ENCODE measurements around the gene TEDC1.
A peak's percentile ranks its signal among the peaks of the same experiment; 100 is the strongest.

TEDC1 gene

DNA sequence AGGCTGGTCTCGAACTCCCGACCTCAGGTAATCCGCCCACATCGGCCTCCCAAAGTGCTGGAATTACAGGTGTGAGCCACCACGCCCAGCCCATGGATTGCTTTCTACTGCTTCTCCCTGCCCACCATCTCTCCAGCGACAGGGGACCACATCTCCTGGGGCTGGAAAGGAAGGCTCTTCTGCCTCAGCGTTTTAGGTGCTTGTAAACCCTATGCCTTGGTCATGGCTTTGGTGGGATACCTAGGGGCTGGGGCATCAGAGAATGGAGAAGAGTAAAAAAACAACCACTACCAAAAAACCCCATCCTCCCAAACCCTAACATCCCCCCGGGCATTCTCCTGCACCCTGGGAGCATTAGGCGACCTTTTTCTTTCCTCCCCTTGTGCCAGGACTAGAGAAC lies 34.3 kb downstream of the TEDC1 start:
- no peak for DNase-seq (ENCODE audit: low read depth in 2 of 2)

DNA sequence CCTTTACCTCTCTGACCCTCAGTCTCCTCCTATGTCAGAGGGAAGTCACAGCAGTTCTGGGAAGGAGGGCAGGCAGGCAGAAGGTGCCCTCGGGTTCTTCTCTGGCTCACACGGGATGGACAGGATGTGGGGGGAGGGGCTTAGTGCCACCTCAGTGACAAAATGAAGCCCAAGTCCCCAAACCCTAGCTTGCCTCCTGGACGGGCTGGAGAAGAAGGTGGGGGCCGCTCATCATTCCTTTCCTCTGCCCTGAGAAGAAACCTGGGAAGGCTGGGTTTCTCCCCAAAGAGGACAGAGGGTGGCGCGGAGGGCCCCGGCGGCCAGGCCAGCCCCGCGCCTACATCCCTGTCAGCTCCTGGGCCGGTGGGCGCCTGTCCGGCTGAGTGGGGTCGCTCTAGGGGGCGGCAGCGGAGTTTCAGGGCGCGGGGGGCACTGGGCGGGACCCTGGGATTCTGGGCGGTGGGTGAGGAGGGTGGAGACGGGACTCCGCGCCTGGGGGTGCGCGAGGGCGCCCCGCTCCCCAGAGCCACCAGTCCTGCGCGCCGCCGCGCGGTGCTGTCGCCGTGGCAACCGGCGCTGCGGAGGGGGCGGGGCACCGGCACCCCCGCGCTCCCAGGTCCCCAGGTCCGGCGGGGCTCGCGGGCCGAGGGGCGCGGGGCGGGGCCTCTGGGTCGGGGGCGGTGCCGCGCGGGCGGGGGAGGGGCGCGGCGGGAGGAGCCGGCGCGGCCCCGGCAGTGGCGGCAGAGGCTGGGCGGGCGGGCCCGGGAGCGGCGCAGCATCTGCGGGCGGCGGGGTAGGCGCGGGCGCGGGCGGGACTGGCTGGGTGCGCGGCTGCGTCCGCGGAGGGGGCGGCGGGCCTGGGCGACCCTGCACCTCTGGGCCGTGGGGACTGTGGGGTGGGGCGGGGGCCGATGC lies 35.1 kb downstream of the TEDC1 start, which contains the start of gene TMEM121:
TMEM121 (plus strand) TSS at position 723 of the 915 bp plus-strand sequence. CDS start 2,252 bp downstream, outside the sequence.
- DNase-seq (ENCODE audit: low read depth in 2 of 2): peak in 1 of 2 donors; percentile 41

DNA sequence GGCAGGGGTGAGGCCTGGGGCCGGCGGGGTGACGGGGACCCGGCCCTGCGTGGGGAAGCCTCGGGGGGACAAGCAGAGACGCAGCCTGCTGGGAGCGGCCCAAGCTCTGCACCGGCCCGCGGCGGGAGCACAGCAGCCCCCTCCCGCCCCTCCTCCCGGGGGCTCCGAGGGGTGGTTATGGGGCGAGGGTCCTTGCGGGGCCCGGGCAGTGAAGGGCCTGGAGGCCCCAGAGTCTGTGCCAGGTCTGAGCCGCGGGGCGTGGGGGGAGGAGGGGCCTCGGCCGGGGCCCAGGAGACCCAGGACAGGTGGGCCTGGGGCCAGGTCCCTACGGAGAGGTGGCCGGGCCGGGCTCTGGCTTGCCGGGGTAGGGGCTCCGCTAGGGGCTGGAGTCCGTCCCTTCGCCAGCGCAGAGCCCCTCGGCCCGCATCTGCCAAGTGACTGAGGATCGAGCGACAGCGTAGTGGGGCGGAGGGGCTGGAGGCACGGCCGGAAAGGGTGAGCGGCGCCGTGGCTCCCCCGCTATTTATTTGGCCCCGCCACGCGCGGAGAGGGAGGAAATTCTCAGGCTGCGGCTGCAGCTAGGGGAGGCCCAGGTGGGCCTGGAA lies 35.8 kb downstream of the TEDC1 start:
- DNase-seq (ENCODE audit: low read depth in 2 of 2): no peak

DNA sequence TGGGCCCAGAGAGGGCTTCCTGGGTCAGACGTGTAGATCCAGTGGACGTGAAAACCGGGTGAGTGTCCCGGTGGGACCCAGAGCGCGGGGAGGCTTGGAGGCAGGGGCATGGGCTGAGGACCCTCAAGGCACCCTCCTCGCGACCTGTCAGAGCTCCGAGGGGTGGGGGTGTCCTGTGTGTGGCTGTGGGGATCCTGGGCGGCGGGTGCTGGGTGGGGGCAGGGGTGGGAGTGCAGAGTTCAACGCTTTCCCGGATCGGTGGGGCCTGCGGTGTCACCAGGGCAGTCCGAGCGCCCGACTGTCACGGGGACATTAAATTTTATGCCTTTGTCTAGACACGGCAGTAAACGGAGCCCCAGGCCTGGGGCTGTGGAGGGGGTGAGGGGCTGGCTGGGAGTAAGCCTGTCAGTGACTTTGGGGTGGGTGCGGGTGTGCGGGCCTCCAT lies 36.4 kb downstream of the TEDC1 start:
- no peak for DNase-seq (ENCODE audit: low read depth in 2 of 2)

DNA sequence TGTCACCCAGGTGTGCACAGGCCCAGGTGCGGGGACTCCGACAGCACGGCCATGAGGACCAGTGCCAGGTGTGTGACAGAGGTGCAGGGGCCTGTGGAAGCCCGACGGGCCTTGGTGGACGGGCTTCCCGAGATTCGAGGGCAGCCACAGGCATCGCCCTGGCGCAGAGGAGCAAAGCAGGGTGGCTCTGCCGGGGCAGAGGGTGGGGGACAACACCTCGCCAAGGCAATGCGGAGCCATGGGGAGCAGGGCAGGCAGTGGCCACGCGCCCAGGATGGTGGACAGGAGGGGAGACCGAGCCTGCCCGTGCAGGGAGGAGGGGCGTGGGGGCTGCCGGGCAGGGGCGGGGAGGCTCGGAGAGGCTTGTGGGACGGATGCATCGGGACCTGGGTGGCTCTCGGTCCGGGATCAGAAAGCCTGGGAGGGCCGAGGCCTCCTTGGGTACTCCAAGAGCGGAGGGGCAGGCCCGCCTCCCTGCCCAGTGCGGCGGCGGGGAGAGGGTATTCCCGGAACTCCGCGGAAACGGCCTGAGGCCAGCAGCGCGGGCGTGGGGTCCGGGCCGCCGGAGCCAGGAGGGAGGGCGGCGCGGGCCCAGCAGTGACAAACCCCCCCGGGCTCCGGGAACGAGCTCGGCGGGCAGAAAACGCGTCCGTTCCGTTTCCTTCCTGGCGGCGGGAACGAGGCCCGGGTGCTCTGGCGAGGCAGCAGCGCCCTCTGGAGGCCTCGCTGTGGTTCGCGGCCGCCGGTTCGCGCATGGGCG lies 37.0 kb downstream of the TEDC1 start:
- DNase-seq (ENCODE audit: low read depth in 2 of 2): peak; percentile 71 to 82

DNA sequence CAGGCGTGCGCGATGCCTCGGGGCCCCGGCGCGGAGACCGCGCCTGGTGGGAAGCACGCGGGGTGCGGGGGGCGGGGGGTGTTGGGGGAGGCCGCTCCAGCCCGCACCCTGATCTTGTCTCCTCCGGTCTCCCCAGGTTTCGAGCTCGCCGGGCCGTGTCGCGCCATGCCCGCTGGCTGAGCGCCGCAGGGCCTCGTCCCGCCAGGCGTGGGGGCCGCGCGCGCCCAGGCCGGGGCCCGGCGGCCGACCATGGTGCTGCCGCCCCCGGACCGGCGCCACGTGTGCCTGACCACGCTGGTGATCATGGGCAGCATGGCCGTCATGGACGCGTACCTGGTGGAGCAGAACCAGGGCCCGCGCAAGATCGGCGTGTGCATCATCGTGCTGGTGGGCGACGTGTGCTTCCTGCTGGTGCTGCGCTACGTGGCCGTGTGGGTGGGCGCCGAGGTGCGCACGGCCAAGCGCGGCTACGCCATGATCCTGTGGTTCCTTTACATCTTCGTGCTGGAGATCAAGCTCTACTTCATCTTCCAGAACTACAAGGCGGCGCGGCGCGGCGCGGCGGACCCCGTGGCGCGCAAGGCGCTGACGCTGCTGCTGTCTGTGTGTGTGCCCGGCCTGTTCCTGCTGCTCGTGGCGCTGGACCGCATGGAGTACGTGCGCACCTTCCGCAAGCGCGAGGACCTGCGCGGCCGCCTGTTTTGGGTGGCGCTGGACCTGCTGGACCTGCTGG lies 37.7 kb downstream of the TEDC1 start:
- DNase-seq (ENCODE audit: low read depth in 2 of 2): peak; percentile 46 to 56

DNA sequence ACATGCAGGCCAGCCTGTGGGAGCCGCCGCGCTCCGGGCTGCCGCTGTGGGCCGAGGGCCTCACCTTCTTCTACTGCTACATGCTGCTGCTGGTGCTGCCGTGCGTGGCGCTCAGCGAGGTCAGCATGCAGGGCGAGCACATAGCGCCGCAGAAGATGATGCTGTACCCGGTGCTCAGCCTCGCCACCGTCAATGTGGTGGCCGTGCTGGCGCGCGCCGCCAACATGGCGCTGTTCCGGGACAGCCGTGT lies 38.2 kb downstream of the TEDC1 start:
- DNase-seq (ENCODE audit: low read depth in 2 of 2): no peak

DNA sequence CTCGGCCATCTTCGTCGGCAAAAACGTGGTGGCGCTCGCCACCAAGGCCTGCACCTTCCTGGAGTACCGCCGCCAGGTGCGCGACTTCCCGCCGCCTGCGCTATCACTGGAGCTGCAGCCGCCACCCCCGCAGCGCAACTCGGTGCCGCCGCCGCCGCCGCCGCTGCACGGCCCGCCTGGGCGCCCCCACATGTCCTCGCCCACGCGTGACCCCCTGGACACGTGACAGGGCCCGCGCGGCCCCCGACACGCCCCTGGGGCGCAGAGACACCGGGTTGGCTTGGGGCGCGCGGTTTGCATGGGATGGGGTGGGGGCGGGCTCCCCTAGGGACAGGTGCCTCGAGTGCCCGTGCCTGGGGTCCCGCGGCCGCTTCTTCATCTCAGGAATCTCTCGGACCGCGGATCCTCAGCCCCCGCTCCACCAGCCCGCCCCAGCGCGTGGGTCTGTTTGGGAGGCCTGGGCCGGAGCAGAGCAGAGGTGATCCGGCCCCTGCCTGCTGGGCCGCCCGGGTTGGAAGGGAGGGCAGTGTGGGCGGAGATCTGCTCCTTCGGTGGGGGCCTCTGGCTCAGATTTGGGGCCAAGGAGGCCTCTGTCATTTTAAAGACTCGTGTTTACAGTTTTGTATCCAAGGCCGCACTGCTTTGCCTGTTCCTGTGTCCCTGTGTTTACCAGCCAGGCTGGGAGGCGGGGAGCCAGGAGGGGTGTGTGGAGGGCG lies 38.7 kb downstream of the TEDC1 start:
- peak in 1 of 2 donors; percentile 46 for DNase-seq (ENCODE audit: low read depth in 2 of 2)

DNA sequence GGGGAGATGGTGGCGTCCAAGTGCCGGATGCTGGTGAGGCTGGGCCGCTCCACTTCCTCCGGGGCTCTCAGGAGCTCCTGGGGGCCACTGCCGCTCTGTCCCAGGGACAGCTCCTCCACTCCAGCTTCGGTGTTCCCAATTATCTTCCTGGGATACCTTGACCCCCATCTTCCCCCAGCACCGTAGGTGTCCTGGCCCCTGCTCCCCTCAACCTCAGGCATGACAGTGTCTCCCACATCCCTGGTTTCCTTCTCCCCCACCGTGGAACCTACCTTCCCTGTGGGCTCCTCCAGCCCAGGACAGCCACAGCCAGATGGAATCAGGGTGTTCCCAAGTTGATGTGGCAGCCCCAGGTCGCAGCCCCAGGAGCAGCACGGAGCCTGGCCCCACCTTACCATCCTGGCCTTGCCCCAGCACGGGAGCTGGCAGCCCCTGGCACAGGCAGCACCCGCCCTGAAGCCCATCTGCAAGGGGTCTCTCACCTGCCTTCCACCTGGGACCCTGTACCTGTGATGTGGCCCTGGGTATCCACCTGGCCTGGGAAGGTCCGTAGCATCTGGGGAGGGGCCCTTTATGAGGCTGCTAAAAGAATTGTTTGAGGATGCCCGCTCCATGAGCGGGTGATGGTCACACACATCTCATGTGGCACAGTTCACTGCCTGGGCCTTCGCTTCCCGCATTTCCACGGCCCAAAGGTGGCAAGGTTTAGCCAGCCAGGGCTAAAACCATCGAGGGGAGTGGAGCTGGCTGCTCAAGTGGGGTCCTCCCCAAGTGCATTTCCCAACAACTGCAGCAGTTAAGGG lies 39.4 kb downstream of the TEDC1 start:
- no peak for DNase-seq (ENCODE audit: low read depth in 2 of 2)

DNA sequence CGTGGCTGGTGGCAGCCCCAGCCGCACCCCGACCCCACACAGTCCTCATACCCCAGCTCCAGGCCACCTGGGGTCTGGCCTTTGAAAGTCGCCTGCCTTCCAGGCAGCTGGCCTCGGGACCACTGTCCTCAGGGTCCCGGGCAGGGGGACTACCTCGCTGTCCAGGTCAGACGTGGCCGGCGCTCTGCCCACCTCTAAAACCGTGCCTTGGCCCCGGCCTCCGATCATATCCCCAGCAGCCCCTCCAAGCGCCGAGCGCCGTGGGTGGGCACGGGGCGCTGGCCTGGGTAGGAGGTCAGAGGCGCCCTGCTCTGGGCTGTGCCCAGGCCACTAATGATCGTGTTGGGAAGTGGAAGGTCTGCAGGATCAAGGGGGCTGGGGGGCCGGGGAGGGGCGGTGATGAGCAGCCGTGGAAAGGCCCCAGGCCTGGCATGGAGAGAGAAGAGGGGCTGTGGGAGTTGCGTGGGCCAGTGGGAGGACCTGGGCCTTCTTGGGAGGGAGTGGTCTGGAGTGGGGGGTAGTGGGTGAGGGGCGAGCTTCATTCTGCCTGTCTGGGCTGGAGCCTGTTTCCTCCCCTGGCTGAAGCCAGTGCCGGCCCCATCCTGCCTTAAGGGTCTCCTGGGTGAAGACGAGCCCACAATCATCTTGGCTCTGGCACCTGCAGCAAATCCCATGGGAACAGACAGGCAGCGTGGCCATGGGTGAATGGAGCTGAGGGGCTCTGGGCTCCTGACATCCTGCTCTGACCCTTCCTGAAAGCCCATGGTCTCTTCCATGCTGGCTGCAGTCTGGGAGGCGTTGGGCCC lies 40.2 kb downstream of the TEDC1 start:
- no peak for DNase-seq (ENCODE audit: low read depth in 2 of 2)

DNA sequence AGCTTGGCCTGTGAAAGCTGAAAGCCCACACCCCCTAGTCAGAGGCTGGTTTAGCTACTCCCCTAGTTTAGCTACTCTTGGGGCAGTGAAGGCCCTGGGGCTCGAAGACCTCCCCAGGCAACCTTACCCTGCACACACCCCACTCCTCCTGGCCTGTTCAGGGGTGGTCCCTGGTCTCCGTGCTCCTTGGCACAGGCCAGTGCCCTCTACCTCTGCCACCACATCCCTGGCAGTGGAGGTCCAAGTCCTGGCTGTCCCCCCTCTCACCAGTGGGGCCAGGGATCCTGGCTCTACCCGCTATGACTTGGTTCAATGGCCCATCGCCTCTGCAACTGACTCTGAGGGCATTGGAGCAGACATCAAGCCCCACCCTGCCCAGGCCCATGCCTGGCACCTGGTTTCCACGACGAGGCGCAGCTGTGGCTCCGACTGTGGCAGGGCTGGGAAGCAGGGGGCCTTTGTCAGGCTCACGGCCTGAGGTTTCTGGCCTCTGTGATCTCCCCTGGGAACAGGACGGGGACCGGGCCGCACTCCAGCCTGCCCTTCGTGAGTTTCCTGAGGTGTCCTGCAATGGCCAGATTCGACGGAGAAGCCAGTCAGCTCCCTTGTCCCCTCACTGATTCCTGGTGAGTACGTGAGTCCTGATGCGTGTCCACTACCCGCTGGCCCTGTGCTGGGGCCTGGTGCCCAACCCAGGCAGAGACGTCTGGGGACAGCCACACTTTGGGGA lies 41.0 kb downstream of the TEDC1 start:
- no peak for DNase-seq (ENCODE audit: low read depth in 2 of 2)

DNA sequence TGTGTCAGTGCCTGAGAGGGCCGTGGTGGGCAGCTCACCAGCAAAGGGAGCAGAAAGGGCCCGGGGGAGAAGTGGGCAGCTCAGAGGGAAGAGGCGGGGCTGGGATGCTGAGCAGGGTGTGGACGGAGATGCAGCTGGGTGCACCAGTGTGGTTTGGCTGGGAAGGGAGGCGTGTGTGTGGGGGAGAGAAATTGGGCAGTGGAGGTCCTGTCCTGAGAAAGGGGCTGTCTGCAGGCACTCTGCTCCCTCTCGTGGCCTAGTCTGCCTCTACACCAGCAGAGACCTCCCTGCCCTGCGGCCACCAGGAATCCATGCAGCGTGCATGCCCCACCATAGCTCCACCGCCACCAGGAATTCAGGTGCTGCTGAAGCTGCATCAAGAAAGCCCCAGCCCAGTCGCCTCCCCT lies 41.7 kb downstream of the TEDC1 start:
- DNase-seq (ENCODE audit: low read depth in 2 of 2): no peak

DNA sequence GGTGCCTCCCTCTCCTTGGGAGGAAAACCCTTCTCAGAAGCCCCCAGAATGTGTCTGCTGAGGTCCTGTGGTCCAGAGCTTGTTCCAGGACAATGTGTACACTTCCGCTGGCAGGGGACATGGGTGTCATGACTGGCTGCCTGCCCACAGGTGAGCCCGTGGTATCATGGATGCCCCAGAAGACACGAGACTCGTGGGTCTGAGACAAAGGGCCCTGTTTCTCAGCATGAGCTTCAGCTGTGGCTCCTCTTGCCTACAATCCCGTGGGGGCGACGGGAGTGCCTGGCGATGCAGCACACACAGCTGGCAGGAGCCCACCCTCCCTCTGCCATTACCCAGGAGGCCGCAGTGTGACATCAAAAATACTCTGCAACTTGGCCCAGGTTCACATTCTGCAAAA lies 42.3 kb downstream of the TEDC1 start:
- DNase-seq (ENCODE audit: low read depth in 2 of 2): no peak

DNA sequence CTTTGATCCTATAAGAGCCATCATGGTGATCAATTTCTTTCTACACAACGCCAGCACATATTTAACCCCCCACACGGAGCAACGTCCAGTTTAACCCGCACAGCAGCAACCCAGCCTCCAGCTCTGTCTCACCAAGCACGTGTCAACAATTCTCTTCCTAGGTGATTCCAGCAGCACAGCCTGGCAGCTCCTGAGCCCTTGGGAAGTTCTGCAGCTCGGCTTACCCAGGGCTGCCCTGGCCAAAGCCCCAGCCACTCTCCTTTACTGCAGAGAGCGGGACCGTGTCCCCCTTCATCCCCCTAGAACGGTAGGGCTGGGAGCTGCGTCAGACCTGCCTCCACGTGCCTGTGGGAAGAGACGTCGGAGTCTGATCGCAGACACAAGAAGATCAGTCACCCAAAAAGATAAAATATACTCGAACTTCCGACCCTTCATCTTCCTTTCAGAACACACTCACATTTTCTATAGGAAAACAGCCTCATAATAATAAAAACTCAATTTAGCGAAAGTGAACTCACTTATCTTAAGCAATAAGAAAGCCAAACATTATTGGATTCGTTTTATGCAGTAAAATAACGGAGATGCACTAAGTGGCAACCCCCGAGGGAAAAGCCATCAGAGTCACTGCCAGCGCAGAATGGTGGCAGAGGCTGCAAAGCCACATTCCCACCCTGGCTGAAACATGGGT lies 42.9 kb downstream of the TEDC1 start:
- no peak for DNase-seq (ENCODE audit: low read depth in 2 of 2)

DNA sequence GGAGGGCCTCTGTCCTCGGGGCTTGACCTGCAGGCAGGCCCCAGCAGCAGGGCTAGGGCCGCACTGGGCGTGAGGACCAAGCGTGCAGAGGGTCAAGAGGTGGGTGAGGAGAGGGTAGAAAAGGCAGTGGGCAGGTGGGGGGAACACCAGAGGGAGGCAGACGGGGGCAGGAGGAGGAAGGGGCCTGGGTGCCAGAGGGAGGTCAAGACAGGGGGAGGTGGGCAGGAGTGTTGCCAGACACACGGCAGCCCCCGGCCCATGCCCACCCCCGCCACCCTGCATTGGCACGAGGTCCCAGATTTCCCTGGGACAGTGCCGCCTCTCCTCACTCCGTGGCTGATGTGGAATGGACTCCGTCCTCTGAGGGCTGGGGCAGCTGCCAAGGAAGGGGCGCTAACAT lies 43.5 kb downstream of the TEDC1 start:
- DNase-seq (ENCODE audit: low read depth in 2 of 2): no peak

DNA sequence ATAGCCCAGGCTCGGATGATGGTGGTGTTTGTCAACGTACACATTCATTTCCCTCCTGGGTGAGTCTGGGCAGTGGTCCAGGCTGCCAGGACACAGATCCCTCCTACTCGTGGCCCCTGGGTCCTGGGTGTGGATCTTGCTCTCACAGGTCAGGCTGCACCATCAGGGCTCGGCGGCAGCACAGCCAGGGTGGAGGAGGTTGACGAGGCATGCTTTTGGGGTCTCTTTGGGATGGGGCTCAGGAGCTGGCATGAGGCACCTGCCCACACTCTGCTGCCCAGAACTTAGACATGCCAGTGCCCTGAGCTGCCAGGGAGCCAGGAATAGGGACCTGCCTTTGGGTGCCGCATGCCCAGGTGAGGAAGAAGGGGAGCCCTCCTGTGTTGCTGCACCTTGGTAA lies 45.0 kb downstream of the TEDC1 start:
- no peak for DNase-seq (ENCODE audit: low read depth in 2 of 2)

DNA sequence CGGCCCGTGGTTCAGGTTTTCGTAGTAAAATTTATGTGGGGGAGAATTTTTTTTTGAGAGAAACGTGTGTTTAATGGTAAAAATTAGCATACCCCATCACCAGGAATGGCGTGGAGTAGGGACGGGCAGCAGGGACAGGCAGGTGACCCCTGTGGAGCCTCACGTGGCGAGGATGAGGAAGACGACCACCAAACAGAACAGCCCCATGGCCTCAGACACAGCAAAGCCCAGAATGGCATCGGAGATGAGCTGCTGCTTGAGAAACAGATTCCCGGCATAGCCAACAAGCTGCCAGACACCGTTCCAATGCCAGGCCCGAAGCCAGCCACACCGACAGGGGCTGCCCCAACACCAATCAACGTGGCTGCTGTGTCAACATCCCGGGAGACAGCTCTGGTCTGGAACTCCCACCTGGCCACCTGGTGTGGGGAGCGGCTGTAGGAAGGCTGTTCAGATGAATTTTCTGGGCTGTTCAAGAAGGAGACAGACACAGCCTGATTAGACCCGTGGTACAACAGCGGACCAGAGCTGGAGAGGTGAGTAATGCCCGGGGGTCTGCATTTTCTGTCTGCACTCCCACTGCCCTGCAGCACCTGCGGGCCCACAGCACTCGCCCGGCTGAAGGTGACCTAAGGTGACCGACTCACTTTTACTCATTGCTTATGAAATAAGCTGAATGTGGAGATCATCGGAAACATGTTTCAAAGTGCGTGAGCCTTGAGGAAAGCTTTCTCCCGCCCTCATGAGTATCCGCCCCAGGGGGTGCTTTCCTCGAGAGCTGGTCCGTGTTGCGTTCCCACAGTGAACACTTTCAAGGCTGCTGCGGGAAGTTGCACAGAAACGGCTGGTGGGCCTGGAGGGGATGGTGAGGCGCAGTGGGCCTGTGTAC lies 45.9 kb downstream of the TEDC1 start:
- DNase-seq (ENCODE audit: low read depth in 2 of 2): no peak

All from stimulated activated CD4-positive, alpha-beta T cell treated with anti-CD3 and anti-CD28 coated beads, Interleukin-1b, Interleukin-23, amount 100 ng/mL, for 4 hours (primary cell).